Retinal pigment epithelial cell (primary cell): ENCODE results near the gene APP.
"Not testable (repeated sequence)": the region's sequence is repeated elsewhere in the genome, so short reads cannot be mapped to it uniquely, and the experiment has no call there.

Experiments used
- DNase-seq: peaks from one replicate; pipeline ENCODE4 v3.0.0-alpha.2; 2010; ENCODE audit warnings: low read depth
- H3K4me3 ChIP-seq: 2 replicates; pipeline ENCODE4 v1.5.1; 2011; ENCODE audit warnings: mild to moderate bottlenecking, low read length, control low read depth, moderate library complexity
- TF ChIP-seq, protein P1 (sequence below): conservative IDR thresholded peaks from 2 replicates; pipeline ENCODE4 v1.5.1; 2011; ENCODE audit warnings: low read depth, low read length, control low read depth, inconsistent platforms

APP gene

DNA sequence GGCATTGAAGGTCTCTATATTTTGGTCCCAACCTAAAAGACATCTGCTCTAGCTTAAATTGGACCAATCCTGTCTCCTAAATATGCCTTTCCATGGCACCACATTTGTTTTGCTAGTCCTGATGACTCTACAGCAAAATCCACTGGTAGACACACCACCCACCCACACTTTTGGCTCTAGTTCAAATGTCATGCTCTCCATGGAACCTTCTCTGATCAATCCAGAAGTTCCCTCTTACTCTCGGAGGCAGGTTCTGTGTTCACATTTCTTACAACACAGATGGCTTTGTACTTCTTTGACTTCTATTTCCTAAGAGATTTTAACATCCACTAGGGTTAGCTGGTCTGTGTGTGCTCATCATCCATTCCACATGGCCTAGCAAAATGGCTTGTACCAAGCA is 151.3 kb downstream of the APP start:
- H3K4me3 ChIP-seq, result no peak overlapping the region
- TF ChIP-seq, protein P1, sequence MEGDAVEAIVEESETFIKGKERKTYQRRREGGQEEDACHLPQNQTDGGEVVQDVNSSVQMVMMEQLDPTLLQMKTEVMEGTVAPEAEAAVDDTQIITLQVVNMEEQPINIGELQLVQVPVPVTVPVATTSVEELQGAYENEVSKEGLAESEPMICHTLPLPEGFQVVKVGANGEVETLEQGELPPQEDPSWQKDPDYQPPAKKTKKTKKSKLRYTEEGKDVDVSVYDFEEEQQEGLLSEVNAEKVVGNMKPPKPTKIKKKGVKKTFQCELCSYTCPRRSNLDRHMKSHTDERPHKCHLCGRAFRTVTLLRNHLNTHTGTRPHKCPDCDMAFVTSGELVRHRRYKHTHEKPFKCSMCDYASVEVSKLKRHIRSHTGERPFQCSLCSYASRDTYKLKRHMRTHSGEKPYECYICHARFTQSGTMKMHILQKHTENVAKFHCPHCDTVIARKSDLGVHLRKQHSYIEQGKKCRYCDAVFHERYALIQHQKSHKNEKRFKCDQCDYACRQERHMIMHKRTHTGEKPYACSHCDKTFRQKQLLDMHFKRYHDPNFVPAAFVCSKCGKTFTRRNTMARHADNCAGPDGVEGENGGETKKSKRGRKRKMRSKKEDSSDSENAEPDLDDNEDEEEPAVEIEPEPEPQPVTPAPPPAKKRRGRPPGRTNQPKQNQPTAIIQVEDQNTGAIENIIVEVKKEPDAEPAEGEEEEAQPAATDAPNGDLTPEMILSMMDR, result no peak
- DNase-seq, result no peak

DNA sequence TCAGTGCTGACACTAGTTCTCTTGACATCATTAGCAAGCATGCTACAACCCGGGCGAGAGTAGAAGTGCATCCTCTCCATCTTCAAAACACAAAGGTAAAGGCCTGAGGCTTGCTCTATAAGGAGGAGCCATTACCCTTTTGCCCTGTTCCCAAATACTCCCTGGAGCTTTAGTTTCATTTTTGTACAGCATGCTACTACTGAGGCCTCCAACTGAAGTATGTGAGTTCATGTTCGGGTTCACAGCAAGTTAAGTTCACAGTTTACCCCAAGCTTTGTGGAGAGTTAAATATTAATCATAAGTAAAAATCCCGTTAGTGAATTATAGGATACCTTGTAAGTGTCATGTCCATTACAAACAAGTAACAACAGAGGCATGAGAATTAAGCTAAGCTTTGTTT is 156.6 kb downstream of the APP start:
- no peak for DNase-seq
- H3K4me3 ChIP-seq, result no peak overlapping the region
- TF ChIP-seq, protein P1, result no peak

DNA sequence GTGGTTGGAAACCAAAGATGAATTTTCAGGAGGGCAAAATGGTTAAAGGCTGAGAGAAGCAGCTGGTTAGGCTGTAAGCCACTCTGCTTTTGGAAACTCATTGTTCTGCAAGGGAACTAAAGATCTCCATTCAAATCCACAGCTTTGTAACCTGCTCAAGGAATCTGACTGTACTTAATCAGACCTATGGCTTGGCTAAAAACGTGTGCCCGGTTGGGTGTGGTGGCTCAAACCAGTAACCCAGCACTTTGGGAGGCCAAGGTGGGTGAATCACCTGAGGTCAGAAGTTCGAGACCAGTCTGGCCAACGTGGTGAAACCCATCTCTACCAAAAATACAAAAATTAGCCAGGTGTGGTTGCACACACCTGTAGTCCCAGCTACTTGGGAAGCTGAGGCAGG is 158.1 kb downstream of the APP start:
- not testable (repeated sequence) for DNase-seq, H3K4me3 ChIP-seq

DNA sequence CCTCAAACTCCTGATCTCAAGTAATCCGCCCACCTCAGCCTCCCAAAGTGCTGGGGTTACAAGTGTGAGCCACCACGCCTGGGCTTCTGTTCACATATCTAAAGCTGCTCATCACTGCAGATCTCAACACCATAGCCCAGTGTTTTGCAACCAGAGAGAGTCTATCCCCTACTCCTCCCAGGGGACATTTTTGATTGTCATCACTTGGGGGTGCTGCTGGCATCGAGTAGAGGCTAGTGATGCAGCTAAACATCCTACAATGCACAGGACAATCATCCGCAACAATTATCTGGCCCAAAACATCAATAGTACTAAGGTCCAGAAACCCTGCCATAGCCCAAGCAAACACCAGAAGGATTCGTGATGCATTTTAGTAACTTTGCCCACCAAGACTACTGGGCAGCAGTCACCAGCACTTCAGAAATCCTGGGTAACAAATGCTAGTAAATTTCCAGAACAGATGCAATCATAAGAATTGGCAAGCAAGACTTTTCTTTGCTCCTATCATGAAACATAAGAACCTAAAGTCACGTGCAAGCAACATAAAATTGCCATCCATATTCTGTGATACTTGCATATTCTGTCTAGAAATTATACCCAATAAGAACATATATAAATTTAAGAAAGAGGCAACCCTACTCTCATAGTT is 159.2 kb downstream of the APP start:
- TF ChIP-seq, protein P1, result no peak

DNA sequence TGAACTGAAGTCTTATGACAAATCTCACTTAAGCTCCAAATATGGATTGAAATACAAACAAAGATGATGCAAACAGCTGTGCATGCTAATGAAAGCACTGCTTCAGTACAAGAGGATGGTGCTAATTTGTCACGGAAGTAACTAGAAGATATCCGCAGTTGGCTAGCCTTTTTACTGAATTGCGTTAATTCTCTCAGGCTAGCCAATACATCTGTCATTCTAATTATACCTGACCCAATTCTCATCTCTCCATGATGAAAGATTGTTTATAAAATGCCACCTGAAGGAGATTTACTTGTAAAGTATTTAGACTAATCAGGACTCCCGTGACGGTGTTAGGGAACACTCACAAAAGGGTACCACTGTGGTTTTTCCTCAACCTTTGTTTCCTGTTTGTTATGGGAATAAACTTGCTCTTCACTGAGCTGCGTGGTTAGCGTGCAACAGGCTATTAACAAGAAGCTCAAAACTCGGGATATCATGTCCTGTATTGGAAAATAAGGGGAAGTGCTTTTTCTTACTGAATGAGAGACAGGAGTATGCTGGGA is 162.5 kb downstream of the APP start:
- H3K4me3 ChIP-seq, result no peak overlapping the region
- no peak for DNase-seq
- TF ChIP-seq, protein P1, result no peak

More for the DNA sequence above, 159.2 kb downstream of the APP start:
- H3K4me3 ChIP-seq, result no peak overlapping the region
- no peak for DNase-seq

DNA sequence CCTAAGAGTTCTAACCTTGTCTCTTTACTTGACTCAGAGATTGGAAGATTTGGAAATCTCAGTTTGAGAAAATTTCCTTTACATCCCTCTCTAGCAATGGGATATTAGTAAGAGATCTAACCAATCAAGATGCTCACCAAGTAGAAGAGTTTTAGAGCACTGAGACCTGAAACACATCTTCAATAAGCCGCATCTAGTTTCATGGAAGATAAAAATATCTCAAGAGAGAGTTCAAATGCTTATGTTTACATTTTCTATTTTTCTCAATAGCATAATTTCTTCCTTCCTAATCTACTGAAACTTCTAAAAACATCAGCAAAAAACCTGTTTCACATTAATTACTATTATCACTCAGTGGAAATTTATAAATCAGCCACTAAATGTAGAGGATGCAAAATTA is 165.1 kb downstream of the APP start:
- no peak overlapping the region for H3K4me3 ChIP-seq
- TF ChIP-seq, protein P1, result no peak
- no peak for DNase-seq

DNA sequence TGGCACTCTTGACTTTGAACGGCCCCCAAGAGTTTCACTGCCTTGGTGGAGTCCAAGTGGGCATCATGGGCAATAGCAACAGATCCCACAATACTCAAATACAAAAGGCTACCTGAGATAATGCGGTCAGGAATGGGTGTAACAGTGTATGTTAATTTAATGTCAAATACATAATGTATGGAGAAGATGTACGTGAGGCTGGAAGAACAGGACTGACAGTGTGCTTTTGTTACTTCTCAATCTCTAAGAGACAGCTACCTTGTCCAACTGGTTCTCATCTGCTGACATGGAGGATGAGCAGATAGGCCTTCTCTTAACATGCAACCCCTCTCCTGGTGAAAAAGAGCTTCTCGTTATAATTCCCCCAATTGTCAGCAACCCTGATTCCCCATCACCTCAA is 167.2 kb downstream of the APP start:
- TF ChIP-seq, protein P1, result no peak
- H3K4me3 ChIP-seq, result no peak overlapping the region
- DNase-seq, result no peak
